HG02571 (cell line): Measurements from ENCODE around the gene PHF24.
"Not testable (repeated sequence)": the region's sequence is repeated elsewhere in the genome, so short reads cannot be mapped to it uniquely, and the experiment has no call there.

Experiments used
- ATAC-seq: cut with Tn5 transposase; IDR thresholded peaks from one replicate; pipeline ENCODE4 v1.9.1; 2021; ENCODE audit warnings: mild to moderate bottlenecking, moderate library complexity; ENCODE audit not compliant: unreplicated experiment

The PHF24 gene

DNA sequence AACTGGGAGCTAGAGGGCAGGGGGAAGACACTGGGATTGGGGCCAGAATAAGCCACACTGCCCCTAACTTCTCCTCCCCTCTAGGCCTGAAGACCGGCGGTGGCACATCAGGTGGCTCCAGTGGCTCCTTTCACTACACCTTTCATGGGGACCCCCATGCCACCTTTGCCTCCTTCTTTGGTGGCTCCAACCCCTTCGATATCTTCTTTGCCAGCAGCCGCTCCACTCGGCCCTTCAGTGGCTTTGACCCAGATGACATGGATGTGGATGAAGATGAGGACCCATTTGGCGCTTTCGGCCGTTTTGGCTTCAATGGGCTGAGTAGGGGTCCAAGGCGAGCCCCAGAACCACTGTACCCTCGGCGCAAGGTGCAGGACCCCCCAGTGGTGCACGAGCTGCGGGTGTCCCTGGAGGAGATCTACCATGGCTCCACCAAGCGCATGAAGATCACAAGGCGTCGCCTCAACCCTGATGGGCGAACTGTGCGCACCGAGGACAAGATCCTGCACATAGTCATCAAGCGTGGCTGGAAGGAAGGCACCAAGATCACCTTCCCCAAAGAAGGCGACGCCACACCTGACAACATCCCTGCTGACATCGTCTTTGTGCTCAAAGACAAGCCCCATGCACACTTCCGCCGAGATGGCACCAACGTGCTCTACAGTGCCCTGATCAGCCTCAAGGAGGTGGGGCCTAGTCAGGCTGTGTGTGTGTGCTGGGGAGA is 38.3 kb downstream of the PHF24 start:
- no peak for ATAC-seq

- ATAC-seq = no peak
Measured at GRCh38 chr9:34996905-34997279, 38.8 kb downstream of the PHF24 start.

GRCh38 chr9:34997379-34997781 is 39.3 kb downstream of the PHF24 start:
- ATAC-seq = no peak

DNA sequence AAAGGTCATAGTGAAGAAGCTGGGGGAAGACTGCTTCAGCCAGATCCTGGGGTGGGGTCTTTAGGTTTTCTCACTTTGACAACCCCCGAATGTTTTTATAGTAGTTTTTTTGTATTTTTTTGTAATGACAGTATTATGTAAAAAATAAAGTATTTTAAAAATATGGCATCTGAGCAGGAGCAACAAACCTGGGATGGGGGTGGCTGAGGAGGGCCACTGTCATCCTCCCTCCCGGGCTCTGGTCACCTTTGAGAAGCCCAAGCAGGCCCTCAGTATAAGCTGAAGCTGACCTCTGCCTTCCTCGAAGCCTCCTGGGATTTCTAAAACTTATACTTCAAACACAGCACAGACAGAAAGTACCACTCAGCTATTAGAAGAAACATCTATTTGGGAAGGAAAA is 40.2 kb downstream of the PHF24 start:
- ATAC-seq = no peak

DNA sequence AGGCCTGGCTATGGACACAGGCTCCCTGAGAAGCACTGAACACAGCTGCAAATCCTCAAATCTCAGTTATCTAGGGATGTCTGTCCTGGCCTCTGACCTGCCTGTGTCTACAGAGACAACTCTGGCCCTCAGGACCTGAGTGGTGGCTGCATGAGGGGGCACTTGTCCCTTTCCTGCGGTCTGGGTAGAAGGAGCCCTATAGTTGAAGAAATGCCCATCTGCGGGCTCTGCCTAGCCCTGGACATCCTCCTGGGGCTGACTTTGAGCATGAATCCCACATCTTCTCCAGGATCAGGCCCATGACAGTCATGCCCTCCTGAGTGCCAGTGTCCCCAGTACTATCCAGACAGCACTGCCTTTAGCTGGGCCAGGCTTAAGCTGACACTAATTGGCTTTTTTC is 41.5 kb downstream of the PHF24 start:
- no peak for ATAC-seq

GRCh38 chr9:35000535-35001284 is 42.6 kb downstream of the PHF24 start:
- no peak for ATAC-seq

GRCh38 chr9:35001285-35001677 is 43.2 kb downstream of the PHF24 start:
- ATAC-seq = no peak

- no peak for ATAC-seq
Measured at GRCh38 chr9:35001803-35002502, 43.9 kb downstream of the PHF24 start.

DNA sequence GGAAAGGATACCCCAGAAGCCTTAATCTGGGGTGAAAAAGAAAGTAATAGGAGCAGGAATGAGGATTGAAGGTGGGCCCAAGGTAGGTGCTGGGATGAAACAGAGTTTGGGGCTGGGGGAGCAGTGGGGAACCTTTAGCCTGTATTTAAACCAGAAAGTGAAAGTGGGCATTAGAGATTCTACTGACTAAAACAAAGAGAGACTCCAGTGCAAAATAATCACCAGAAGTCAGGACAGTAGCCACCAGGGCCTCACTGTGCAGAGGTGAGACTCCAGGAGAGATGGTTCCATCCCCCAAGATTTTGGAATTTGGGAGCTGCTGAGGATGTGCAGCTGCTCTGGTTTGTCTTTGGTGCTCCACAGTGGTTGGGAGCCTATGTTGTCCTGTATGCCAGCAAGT is 44.5 kb downstream of the PHF24 start:
- ATAC-seq = no peak

GRCh38 chr9:35004299-35004698 is 46.2 kb downstream of the PHF24 start:
- ATAC-seq = not testable (repeated sequence)

- no peak for ATAC-seq
Measured at GRCh38 chr9:35010351-35010958, 52.4 kb downstream of the PHF24 start.

DNA sequence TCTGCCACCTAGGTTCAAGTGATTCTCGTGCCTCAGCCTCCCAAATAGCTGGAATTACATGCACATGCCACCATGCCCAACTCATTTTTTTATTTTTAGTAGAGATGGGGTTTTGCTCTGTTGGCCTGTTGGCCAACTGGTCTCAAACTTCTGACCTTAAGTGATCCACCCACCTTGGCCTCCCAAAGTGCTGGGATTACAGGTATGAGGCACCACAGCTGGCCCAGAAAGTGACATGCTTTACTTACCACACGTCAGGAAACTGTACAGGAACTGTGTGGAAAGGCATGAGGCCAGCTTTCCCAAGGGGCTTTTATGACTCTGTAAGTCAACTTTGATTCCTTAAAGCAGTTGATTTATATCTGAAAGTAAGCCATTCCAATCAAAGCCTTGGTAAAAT is 56.4 kb downstream of the PHF24 start:
- ATAC-seq = no peak

DNA sequence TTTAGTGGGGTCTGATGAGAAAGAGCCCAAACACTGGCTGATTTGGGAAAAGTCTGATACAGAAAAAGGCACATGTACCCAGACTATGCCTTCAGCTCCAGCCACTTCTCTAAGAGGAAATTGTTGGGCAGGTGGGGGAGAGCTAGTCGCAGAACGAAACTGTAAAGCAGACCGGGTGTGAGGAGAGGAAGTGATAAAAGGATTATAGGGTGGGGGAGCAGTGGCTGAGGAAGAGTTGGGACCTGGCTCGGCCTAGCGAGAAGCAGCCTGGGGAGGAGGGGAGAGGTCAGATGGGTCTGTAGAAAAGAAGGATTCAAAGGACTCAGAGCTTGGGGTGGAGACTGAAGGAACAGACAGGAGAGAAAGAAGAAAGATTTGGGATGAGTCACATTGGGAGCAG is 65.4 kb downstream of the PHF24 start:
- ATAC-seq = not testable (repeated sequence)

GRCh38 chr9:35026671-35027070 is 68.6 kb downstream of the PHF24 start:
- ATAC-seq = no peak

GRCh38 chr9:35027374-35027773 is 69.3 kb downstream of the PHF24 start:
- no peak for ATAC-seq

DNA sequence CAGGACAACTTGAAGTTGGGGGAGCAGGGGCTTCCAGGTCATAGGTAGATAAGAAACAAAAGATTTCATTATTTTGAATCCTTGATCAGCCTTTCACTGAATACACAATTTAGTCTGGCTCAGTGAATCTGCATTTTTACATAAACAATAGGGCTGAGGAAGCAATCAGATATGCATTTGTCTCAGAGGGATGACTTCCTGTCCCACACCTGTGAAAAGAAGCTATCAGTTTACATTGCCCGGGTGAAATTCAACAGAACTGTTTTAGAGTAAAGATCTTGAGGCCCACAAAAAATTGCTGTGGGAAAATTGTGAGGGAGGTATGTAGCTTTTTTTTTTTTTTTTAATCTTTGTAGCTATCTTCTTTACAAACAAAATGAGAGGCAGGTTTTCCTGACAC is 69.8 kb downstream of the PHF24 start:
- ATAC-seq = no peak

DNA sequence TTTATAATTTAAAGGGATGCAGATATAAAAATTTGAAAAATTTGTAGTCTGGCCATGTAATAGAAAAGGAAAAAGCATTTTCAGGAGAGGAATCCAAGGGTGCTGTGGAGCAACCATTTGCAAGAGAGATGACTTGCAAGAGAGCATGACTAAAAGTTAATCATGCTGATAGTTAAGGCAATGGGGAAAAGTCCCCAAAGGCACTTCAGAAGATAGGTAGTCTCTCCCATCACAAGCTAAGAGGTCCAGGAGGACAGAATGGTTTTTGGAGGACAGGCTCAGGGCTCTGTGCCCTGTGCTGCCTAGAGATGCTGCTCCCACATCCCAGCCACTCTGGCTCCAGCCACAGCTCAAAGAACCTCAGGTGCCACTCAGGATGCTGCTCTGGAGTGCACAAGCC is 70.3 kb downstream of the PHF24 start:
- no peak for ATAC-seq

DNA sequence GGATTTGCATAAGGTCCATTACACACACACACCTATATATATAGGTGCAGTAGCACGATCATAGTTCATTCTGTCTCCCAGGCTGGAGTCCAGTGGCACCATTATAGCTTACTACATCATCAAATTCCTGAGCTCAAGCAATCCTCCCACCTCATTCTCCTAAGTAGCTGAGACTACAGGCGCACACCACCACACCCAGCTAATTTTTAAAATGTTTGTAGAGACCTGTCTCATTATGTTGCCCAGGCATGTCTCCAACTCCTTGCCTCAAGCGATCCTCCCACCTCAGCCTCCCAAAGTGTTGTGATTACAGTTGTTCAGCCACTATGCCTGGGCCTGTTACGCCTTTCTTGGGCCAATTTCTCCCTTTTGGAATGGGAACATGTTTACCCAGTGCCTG is 71.2 kb downstream of the PHF24 start:
- ATAC-seq = no peak

DNA sequence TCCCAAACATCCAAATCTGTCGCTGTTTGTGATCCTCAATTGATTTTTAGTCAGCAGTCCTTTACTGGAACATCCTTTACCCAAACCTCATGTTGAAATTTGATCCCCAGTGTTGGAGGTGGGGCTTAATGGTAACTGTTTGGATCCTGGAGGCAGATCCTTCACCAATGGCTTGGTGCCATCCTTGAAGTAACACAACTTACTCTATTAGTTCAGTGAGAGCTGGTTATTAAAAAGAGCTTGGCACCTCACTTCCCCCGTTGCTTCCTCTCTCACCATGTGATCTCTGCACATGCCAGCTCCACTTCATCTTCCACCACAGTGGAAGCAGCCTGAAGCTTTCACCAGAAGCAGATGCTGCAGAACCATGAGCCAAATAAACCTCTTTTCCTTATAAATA is 71.8 kb downstream of the PHF24 start:
- ATAC-seq = no peak
